ENCODE results near the gene DGKI. TPM values are rescaled to one million over a fixed set of nuclear protein-coding genes. Genes with fewer than 3 reads are reported as not detected.

DGKI gene
- total RNA-seq, 1 experiment from 2014 or later = 0.15 TPM

DNA sequence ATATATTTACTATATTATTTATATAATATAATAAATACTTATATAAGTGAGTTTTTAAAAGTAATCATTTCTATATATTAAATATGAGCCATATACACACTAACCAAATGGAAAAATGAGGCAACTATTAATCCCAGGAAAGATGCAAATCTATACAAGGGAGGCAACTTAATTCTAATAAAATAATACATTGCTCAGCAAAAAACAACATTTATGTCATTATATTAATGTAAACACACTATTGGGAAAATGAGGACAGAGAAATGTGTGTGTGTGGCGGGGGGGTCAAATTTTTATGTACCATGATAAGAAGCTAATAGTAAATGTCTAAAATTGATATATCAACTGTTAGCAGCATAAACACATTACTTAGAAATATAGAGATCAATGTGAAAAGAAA lies 23.3 kb upstream of the DGKI start:
- intact Hi-C loops (cut with micrococcal nuclease) = no loop called here
- Histone ChIP-seq H3K79me2 (ENCODE audit: insufficient read depth, low read length) (no peaks in the 10 kb centered on the region), H3K9ac (ENCODE audit: low read length) (no peak overlapping the region), H3K36me3 (ENCODE audit: control insufficient read depth in 1 of 2, insufficient read depth in 2 of 2, low read length in 2 of 2) (no peaks in the 10 kb centered on the region), H3K9me3 (ENCODE audit: control insufficient read depth in 1 of 2, insufficient read depth in 1 of 2, low read depth in 1 of 2, low read length in 2 of 2) (peaks cover 2 to 8% of the 10 kb centered on the region in 2 experiments; a peak in 1 of 4 replicates), H3K27me3 (ENCODE audit: insufficient read depth, low read length) (no peaks in the 10 kb centered on the region), H3K4me2 (ENCODE audit: low read length) (no peak overlapping the region), H3K4me3 (replicated peaks in 1 of 2; ENCODE audit: low read depth in 1 of 2, low read length in 2 of 2) (no peak overlapping the region), H2AFZ (ENCODE audit: low read depth, low read length, poor library complexity, severe bottlenecking) (no peak overlapping the region), H3K27ac (ENCODE audit: low read depth, low read length) (no peak overlapping the region), H4K20me1 (ENCODE audit: insufficient read depth) (no peaks in the 10 kb centered on the region), H3K9me2 (ENCODE audit: insufficient read depth) (no peaks in the 10 kb centered on the region), H3K4me1 (ENCODE audit: control insufficient read depth in 1 of 2, insufficient read depth in 2 of 2, low read length in 2 of 2) (no peaks in the 10 kb centered on the region)
- DNase-seq (ENCODE audit: low read depth, low spot score) (no peak), ATAC-seq (no peak)
- TF ChIP-seq SRF (IDR thresholded peaks at IDR 0.05; ENCODE audit: low read depth) (no peak), TCF7L2 (IDR thresholded peaks at IDR 0.05; ENCODE audit: borderline replicate concordance, extremely low read depth, insufficient read depth, insufficient read length) (no peak), POLR2AphosphoS5 (IDR thresholded peaks at IDR 0.05; ENCODE audit: low read depth, low read length) (no peak), CBX3 (IDR thresholded peaks at IDR 0.05; ENCODE audit: low read depth) (no peak), EZH2 (IDR thresholded peaks at IDR 0.05) (no peak), POLR2A (IDR thresholded peaks at IDR 0.05; ENCODE audit: borderline replicate concordance, extremely low read depth, insufficient read depth, insufficient read length) (no peak), EGR1 (IDR thresholded peaks at IDR 0.05; ENCODE audit: low read depth) (no peak), ELF1 (IDR thresholded peaks at IDR 0.05; ENCODE audit: borderline replicate concordance, low read depth) (no peak), FOSL1 (IDR thresholded peaks at IDR 0.05; ENCODE audit: low read depth) (no peak)
- TF ChIP-seq, protein P1, sequence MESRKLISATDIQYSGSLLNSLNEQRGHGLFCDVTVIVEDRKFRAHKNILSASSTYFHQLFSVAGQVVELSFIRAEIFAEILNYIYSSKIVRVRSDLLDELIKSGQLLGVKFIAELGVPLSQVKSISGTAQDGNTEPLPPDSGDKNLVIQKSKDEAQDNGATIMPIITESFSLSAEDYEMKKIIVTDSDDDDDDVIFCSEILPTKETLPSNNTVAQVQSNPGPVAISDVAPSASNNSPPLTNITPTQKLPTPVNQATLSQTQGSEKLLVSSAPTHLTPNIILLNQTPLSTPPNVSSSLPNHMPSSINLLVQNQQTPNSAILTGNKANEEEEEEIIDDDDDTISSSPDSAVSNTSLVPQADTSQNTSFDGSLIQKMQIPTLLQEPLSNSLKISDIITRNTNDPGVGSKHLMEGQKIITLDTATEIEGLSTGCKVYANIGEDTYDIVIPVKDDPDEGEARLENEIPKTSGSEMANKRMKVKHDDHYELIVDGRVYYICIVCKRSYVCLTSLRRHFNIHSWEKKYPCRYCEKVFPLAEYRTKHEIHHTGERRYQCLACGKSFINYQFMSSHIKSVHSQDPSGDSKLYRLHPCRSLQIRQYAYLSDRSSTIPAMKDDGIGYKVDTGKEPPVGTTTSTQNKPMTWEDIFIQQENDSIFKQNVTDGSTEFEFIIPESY (IDR thresholded peaks at IDR 0.05; ENCODE audit: extremely low read depth, insufficient replicate concordance, low read length) = no peak
- TF ChIP-seq, protein P2, sequence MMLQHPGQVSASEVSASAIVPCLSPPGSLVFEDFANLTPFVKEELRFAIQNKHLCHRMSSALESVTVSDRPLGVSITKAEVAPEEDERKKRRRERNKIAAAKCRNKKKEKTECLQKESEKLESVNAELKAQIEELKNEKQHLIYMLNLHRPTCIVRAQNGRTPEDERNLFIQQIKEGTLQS (IDR thresholded peaks at IDR 0.05) = no peak
- CTCF ChIA-PET = interaction anchor here (1.0 kb wide), 1 partner anchor 264 kb away, joined by 3 read pairs; no protein-coding TSS in a partner anchor
- BruUV-seq (replicated peaks) = no TSS peak
- RAD21 ChIA-PET (ENCODE audit: low non-redundant PET in 1 of 2, low total read pairs in 2 of 2, uncharacterized antibody in 2 of 2, unreplicated experiment in 2 of 2) = no interaction called here
- POLR2A ChIA-PET = no interaction called here

All from HCT116 (cell line).